ENCODE measurements around the gene GCK.
A peak's percentile ranks its signal among the peaks of the same experiment; 100 is the strongest.
"Not testable (repeated sequence)": the region's sequence is repeated elsewhere in the genome, so short reads cannot be mapped to it uniquely, and the experiment has no call there.

Gene GCK

DNA sequence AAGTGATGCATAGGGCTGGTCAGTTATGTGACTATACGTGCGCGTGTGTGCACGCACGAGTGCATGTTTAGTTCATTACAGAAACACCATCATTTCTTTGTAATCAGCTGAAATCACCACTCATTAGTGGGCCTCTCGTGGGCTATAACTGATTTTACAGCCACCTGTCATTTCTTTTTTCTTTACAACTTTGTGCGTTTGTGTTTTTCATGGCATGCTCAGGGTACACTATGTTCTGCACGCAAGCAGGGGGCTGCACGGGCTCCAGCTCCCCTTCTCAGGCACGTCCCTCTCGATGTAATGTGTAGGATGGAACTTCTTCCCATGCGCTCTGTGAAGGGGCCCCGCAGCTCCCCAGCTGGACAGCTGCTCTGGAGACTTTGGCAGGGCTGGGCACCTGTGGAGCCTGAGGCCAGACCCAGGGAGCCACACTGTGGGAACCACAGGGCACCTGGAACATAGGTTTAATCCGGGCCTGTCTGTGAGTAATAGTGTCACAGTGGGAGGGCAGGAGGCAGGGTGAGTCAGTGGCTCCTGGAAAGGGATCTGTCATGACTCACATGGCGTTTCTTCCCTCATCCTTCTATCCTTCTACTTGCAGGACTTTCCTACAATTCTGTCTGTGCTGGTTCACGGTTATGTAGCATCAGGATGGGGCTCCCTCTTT is 4.9 kb downstream of the GCK start:
- no peaks in the 10 kb centered on the region for H3K9me3 ChIP-seq (ENCODE audit: control insufficient read depth, low read length)
- no peaks in the 10 kb centered on the region for H3K4me1 ChIP-seq (ENCODE audit: control insufficient read depth, insufficient read depth, low read length)
- no peaks in the 10 kb centered on the region for H3K36me3 ChIP-seq (ENCODE audit: control insufficient read depth, insufficient read depth, low read length)
- no peak overlapping the region for H3K4me3 ChIP-seq (ENCODE audit: low read length)
- H3K27me3 ChIP-seq (ENCODE audit: control insufficient read depth, insufficient read depth, low read length): no peaks in the 10 kb centered on the region
- H3K9ac ChIP-seq (ENCODE audit: low read length): peak overlapping the region; percentile 8

- Histone ChIP-seq H3K9me3 (ENCODE audit: control insufficient read depth, low read length) (no peaks in the 10 kb centered on the region), H3K27me3 (ENCODE audit: control insufficient read depth, insufficient read depth, low read length) (peaks cover 5% of the 10 kb centered on the region), H3K9ac (ENCODE audit: low read length) (no peak overlapping the region), H3K4me1 (ENCODE audit: control insufficient read depth, insufficient read depth, low read length) (no peaks in the 10 kb centered on the region), H3K36me3 (ENCODE audit: control insufficient read depth, insufficient read depth, low read length) (no peaks in the 10 kb centered on the region), H3K4me3 (ENCODE audit: low read length) (no peak overlapping the region)
Measured at GRCh38 chr7:44183386-44183785, 5.9 kb downstream of the GCK start.

GRCh38 chr7:44182827-44183226 is 6.4 kb downstream of the GCK start:
- Histone ChIP-seq H3K9me3 (ENCODE audit: control insufficient read depth, low read length) (no peaks in the 10 kb centered on the region), H3K4me3 (ENCODE audit: low read length) (no peak overlapping the region), H3K36me3 (ENCODE audit: control insufficient read depth, insufficient read depth, low read length) (no peaks in the 10 kb centered on the region), H3K27me3 (ENCODE audit: control insufficient read depth, insufficient read depth, low read length) (peaks cover 5% of the 10 kb centered on the region), H3K9ac (ENCODE audit: low read length) (no peak overlapping the region), H3K4me1 (ENCODE audit: control insufficient read depth, insufficient read depth, low read length) (no peaks in the 10 kb centered on the region)

GRCh38 chr7:44180631-44181030 is 8.6 kb downstream of the GCK start:
- no peaks in the 10 kb centered on the region for H3K36me3 ChIP-seq (ENCODE audit: control insufficient read depth, insufficient read depth, low read length)
- H3K9ac ChIP-seq (ENCODE audit: low read length): no peak overlapping the region
- no peak overlapping the region for H3K4me3 ChIP-seq (ENCODE audit: low read length)
- peaks cover 5% of the 10 kb centered on the region for H3K27me3 ChIP-seq (ENCODE audit: control insufficient read depth, insufficient read depth, low read length)
- H3K9me3 ChIP-seq (ENCODE audit: control insufficient read depth, low read length): no peaks in the 10 kb centered on the region
- H3K4me1 ChIP-seq (ENCODE audit: control insufficient read depth, insufficient read depth, low read length): no peaks in the 10 kb centered on the region

DNA sequence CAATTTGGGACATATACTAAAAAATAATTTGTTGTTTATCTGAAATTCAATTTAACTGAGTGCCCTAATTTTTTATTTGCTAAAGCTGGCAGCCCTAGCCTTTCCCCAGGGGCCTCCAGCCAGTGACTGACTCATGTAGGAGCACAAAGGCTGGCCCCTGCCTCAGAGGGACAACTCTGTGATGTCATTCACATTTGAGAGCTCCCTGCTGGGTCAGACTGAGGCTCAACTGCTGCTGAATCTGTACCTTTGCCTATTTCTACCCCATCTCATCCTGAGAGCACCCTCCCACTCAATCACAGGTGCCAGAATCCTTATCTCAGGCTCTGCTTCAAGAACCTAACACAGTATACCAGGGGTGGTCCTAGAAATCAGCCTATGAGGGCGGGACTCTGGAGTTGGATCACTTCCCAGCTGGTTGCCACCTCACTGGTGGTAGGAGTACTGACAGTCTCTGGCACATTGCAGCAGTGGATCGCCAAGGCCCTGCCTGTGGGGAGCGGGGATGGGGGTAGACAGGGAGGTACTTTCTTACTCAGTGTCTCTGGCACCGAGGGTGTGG is 11.6 kb downstream of the GCK start:
- Histone ChIP-seq H3K9me3 (ENCODE audit: control insufficient read depth, low read length) (no peaks in the 10 kb centered on the region), H3K4me1 (ENCODE audit: control insufficient read depth, insufficient read depth, low read length) (no peaks in the 10 kb centered on the region), H3K4me3 (ENCODE audit: low read length) (no peak overlapping the region), H3K27me3 (ENCODE audit: control insufficient read depth, insufficient read depth, low read length) (peaks cover 5% of the 10 kb centered on the region), H3K9ac (ENCODE audit: low read length) (no peak overlapping the region), H3K36me3 (ENCODE audit: control insufficient read depth, insufficient read depth, low read length) (no peaks in the 10 kb centered on the region)

- Histone ChIP-seq H3K9ac (ENCODE audit: low read length) (no peak overlapping the region), H3K27me3 (ENCODE audit: control insufficient read depth, insufficient read depth, low read length) (peaks cover 5% of the 10 kb centered on the region), H3K36me3 (ENCODE audit: control insufficient read depth, insufficient read depth, low read length) (no peaks in the 10 kb centered on the region), H3K4me1 (ENCODE audit: control insufficient read depth, insufficient read depth, low read length) (no peaks in the 10 kb centered on the region), H3K9me3 (ENCODE audit: control insufficient read depth, low read length) (no peaks in the 10 kb centered on the region), H3K4me3 (ENCODE audit: low read length) (no peak overlapping the region)
Measured at GRCh38 chr7:44176486-44176885, 12.8 kb downstream of the GCK start.

GRCh38 chr7:44175730-44176129 is 13.5 kb downstream of the GCK start:
- no peak overlapping the region for H3K4me3 ChIP-seq (ENCODE audit: low read length)
- no peaks in the 10 kb centered on the region for H3K4me1 ChIP-seq (ENCODE audit: control insufficient read depth, insufficient read depth, low read length)
- peaks cover 5% of the 10 kb centered on the region for H3K27me3 ChIP-seq (ENCODE audit: control insufficient read depth, insufficient read depth, low read length)
- H3K9ac ChIP-seq (ENCODE audit: low read length): no peak overlapping the region
- H3K36me3 ChIP-seq (ENCODE audit: control insufficient read depth, insufficient read depth, low read length): no peaks in the 10 kb centered on the region
- H3K9me3 ChIP-seq (ENCODE audit: control insufficient read depth, low read length): no peaks in the 10 kb centered on the region

- H3K9ac ChIP-seq (ENCODE audit: low read length); H3K9me3 ChIP-seq (ENCODE audit: control insufficient read depth, low read length); H3K27me3 ChIP-seq (ENCODE audit: control insufficient read depth, insufficient read depth, low read length); H3K4me3 ChIP-seq (ENCODE audit: low read length); H3K36me3 ChIP-seq (ENCODE audit: control insufficient read depth, insufficient read depth, low read length); H3K4me1 ChIP-seq (ENCODE audit: control insufficient read depth, insufficient read depth, low read length): not testable (repeated sequence)
Measured at GRCh38 chr7:44174694-44174948, 14.6 kb downstream of the GCK start.

DNA sequence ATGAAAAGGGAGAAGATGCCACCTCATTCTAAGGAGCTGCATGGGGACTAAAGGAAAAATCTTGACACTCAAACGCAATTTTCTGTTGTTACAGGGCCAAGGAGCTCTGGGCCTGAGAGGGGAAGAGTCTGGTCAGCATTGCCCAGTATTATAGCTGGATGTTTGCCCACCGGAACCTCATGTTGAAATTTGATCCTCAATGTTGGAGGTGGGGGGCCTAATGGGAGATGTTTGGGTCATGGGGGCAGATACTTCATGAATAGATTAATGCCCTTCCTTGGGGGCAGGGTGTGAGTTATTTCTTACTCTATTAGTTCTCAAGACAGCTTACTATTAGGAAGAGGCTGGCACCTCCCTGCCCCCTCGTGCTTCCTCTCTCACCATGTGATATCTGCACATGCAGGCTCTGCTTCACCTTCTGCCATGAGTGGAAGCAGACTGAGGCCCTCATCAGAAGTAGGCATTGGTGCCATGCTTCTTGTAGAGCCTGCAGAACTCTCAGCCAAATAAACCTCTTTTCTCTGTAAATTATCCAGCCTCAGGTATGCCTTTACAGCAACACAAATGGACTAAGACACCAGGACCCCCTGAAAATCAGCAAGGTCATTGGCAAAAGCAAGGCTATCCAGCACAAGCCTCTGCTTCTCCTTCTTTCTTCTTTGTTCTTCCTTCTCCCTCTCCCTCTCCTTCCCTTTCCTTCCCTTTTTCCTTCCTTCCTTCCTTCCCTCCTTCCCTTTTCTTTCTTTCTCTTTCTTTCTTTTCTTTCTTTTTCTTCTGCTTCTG is 15.1 kb downstream of the GCK start:
- Histone ChIP-seq H3K36me3 (ENCODE audit: control insufficient read depth, insufficient read depth, low read length) (no peaks in the 10 kb centered on the region), H3K4me3 (ENCODE audit: low read length) (no peak overlapping the region), H3K4me1 (ENCODE audit: control insufficient read depth, insufficient read depth, low read length) (no peaks in the 10 kb centered on the region), H3K9ac (ENCODE audit: low read length) (no peak overlapping the region), H3K27me3 (ENCODE audit: control insufficient read depth, insufficient read depth, low read length) (peaks cover 4% of the 10 kb centered on the region), H3K9me3 (ENCODE audit: control insufficient read depth, low read length) (no peaks in the 10 kb centered on the region)

GRCh38 chr7:44172803-44173424 is 16.3 kb downstream of the GCK start:
- H3K4me3 ChIP-seq (ENCODE audit: low read length): no peak overlapping the region
- no peaks in the 10 kb centered on the region for H3K27me3 ChIP-seq (ENCODE audit: control insufficient read depth, insufficient read depth, low read length)
- H3K4me1 ChIP-seq (ENCODE audit: control insufficient read depth, insufficient read depth, low read length): no peaks in the 10 kb centered on the region
- H3K36me3 ChIP-seq (ENCODE audit: control insufficient read depth, insufficient read depth, low read length): no peaks in the 10 kb centered on the region
- no peak overlapping the region for H3K9ac ChIP-seq (ENCODE audit: low read length)
- no peaks in the 10 kb centered on the region for H3K9me3 ChIP-seq (ENCODE audit: control insufficient read depth, low read length)

GRCh38 chr7:44172352-44172751 is 16.9 kb downstream of the GCK start:
- no peaks in the 10 kb centered on the region for H3K36me3 ChIP-seq (ENCODE audit: control insufficient read depth, insufficient read depth, low read length)
- H3K27me3 ChIP-seq (ENCODE audit: control insufficient read depth, insufficient read depth, low read length): no peaks in the 10 kb centered on the region
- no peaks in the 10 kb centered on the region for H3K4me1 ChIP-seq (ENCODE audit: control insufficient read depth, insufficient read depth, low read length)
- H3K4me3 ChIP-seq (ENCODE audit: low read length): no peak overlapping the region
- H3K9me3 ChIP-seq (ENCODE audit: control insufficient read depth, low read length): no peaks in the 10 kb centered on the region
- no peak overlapping the region for H3K9ac ChIP-seq (ENCODE audit: low read length)

DNA sequence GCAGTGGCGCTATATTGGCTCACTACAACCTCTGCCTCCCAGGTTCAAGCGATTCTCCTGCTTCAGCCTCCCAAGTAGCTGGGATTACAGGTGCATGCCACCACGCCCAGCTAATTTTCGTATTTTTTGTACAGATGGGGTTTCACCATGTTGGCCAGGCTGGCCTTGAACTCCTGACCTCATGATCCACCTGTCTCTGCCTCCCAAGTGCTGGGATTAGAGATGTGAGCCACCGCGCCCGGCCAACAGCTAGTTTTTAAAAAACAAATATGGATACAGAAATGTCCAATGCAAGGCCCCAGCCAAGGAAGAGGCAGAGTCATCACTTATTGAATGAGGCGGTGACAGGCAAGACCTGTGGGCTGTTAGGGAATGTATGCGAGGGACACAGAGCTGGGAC is 17.3 kb downstream of the GCK start:
- H3K4me1 ChIP-seq (ENCODE audit: control insufficient read depth, insufficient read depth, low read length); H3K36me3 ChIP-seq (ENCODE audit: control insufficient read depth, insufficient read depth, low read length); H3K4me3 ChIP-seq (ENCODE audit: low read length); H3K9ac ChIP-seq (ENCODE audit: low read length); H3K9me3 ChIP-seq (ENCODE audit: control insufficient read depth, low read length); H3K27me3 ChIP-seq (ENCODE audit: control insufficient read depth, insufficient read depth, low read length): not testable (repeated sequence)

All from mucosa of stomach (tissue), 1 donor.